Measurements from ENCODE around the gene DHRS7B.
"Not testable (repeated sequence)": the region's sequence is repeated elsewhere in the genome, so short reads cannot be mapped to it uniquely, and the experiment has no call there.

Gene DHRS7B

GRCh38 chr17:21218831-21219380 lies 92.1 kb downstream of the DHRS7B start:
- Mint-ChIP-seq H3K4me3 (no peak overlapping the region), H3K27me3 (ENCODE audit: low read depth, poor library complexity) (peaks cover 6% of the 10 kb centered on the region), H3K4me1 (peaks cover 21% of the 10 kb centered on the region), H3K36me3 (ENCODE audit: low read depth) (peaks cover 20% of the 10 kb centered on the region), H3K27ac (no peak overlapping the region), H3K9me3 (peaks cover 4% of the 10 kb centered on the region)
- no peak for DNase-seq
- no peak for TF ChIP-seq CTCF (IDR thresholded peaks at IDR 0.05)

- Mint-ChIP-seq H3K27me3 (ENCODE audit: low read depth, poor library complexity) (peaks cover 11% of the 10 kb centered on the region), H3K4me1 (no peaks in the 10 kb centered on the region), H3K36me3 (ENCODE audit: low read depth) (peaks cover 20% of the 10 kb centered on the region), H3K9me3 (peaks cover 4% of the 10 kb centered on the region), H3K27ac (no peak overlapping the region), H3K4me3 (no peak overlapping the region)
- TF ChIP-seq CTCF (IDR thresholded peaks at IDR 0.05) = no peak
- DNase-seq = no peak
Observed at GRCh38 chr17:21223086-21223485, 96.3 kb downstream of the DHRS7B start.

- peaks cover 11% of the 10 kb centered on the region for H3K27me3 Mint-ChIP-seq (ENCODE audit: low read depth, poor library complexity)
- DNase-seq, H3K4me3 Mint-ChIP-seq, H3K27ac Mint-ChIP-seq, H3K9me3 Mint-ChIP-seq, H3K4me1 Mint-ChIP-seq: not testable (repeated sequence)
- peaks cover 15% of the 10 kb centered on the region for H3K36me3 Mint-ChIP-seq (ENCODE audit: low read depth)
Observed at GRCh38 chr17:21227277-21227676, 100.5 kb downstream of the DHRS7B start.

GRCh38 chr17:21228111-21228510 lies 101.3 kb downstream of the DHRS7B start:
- Mint-ChIP-seq H3K27me3 (ENCODE audit: low read depth, poor library complexity) (peaks cover 10% of the 10 kb centered on the region), H3K27ac (no peak overlapping the region), H3K9me3 (peaks cover 14% of the 10 kb centered on the region)

GRCh38 chr17:21228845-21229244 lies 102.1 kb downstream of the DHRS7B start:
- Mint-ChIP-seq H3K9me3 (peaks cover 20% of the 10 kb centered on the region), H3K36me3 (ENCODE audit: low read depth) (peaks cover 15% of the 10 kb centered on the region)

More at GRCh38 chr17:21228111-21228510, 101.3 kb downstream of the DHRS7B start:
- Mint-ChIP-seq H3K36me3 (ENCODE audit: low read depth) (peaks cover 12% of the 10 kb centered on the region), H3K4me3 (no peak overlapping the region), H3K4me1 (no peaks in the 10 kb centered on the region)
- TF ChIP-seq CTCF (IDR thresholded peaks at IDR 0.05) = no peak
- DNase-seq = no peak

GRCh38 chr17:21231533-21231932 lies 104.8 kb downstream of the DHRS7B start:
- peaks cover 4% of the 10 kb centered on the region for H3K27me3 Mint-ChIP-seq (ENCODE audit: low read depth, poor library complexity)
- TF ChIP-seq CTCF (IDR thresholded peaks at IDR 0.05) = no peak
- peaks cover 15% of the 10 kb centered on the region for H3K36me3 Mint-ChIP-seq (ENCODE audit: low read depth)
- H3K4me3 Mint-ChIP-seq = no peak overlapping the region
- no peak for DNase-seq
- no peak overlapping the region for H3K27ac Mint-ChIP-seq
- peaks cover 20% of the 10 kb centered on the region for H3K9me3 Mint-ChIP-seq
- no peaks in the 10 kb centered on the region for H3K4me1 Mint-ChIP-seq

More at GRCh38 chr17:21228845-21229244, 102.1 kb downstream of the DHRS7B start:
- no peaks in the 10 kb centered on the region for H3K4me1 Mint-ChIP-seq
- no peak overlapping the region for H3K27ac Mint-ChIP-seq
- TF ChIP-seq CTCF (IDR thresholded peaks at IDR 0.05) = no peak
- H3K27me3 Mint-ChIP-seq (ENCODE audit: low read depth, poor library complexity) = peaks cover 6% of the 10 kb centered on the region
- no peak for DNase-seq
- no peak overlapping the region for H3K4me3 Mint-ChIP-seq
